HG02981 (cell line): ENCODE measurements around the gene TBXAS1.

Experiments
- ATAC-seq: cut with Tn5 transposase; IDR thresholded peaks from one replicate; pipeline ENCODE4 v1.9.1; 2021; ENCODE audit warnings: mild to moderate bottlenecking, moderate library complexity; ENCODE audit not compliant: unreplicated experiment

The TBXAS1 gene

DNA sequence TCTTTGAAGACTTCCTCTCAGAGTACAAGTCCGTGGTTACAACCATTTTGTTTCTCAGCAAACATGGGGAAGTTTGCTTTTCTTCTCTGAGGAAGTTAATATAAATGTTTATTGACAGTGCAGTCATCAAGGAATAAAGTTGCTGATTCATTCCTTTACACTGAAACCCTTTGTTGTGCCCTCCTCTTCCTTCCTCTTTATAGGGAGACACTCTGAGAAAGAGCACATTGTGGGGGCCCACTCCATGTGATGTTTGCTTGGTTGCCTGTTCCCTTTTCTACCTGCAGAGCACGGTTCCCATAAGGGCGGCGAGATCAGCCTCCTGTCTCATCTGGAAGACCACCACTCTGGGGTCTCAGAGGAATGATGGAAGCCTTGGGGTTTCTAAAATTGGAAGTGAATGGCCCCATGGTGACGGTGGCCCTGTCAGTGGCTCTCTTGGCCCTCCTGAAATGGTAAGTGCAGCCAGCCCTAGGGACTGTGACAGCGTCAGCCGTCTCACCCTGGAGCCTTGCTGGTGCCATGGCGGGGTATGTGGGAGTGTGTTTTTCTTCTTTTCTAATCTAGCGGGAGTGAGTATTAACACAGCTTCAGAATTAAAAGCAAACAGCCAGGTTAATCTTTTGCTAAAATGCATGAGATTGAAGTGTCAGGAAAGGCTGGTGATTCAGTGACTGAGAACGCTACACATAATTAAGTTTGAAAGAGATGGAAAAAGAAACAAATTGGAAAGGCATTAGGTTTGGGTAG is at the start of gene TBXAS1:
TSS of gene TBXAS1 (plus strand) at position 240 of the 750 bp plus-strand sequence. CDS start at position 367, 127 bp downstream.
- peak; percentile 54 for ATAC-seq

DNA sequence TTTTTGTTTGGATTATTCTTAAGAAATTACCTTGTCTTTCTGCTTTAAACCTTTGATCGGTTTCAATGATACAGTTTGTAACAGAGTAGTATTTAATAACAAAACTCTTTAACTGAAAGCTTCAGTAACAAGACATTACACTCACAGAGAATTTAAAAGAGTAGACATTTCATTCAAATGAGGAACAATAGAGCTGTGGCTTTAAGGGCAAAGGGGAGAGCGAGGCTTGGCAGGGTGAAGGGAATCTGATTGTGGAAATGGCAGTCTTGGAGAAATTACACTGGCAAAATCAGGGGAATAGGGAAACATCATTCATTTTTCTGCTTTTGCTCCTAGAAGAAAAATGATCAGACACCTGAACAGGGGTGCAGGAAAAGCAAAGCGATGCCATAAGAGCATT is 46.1 kb upstream of the TBXAS1 start:
- ATAC-seq, result no peak

DNA sequence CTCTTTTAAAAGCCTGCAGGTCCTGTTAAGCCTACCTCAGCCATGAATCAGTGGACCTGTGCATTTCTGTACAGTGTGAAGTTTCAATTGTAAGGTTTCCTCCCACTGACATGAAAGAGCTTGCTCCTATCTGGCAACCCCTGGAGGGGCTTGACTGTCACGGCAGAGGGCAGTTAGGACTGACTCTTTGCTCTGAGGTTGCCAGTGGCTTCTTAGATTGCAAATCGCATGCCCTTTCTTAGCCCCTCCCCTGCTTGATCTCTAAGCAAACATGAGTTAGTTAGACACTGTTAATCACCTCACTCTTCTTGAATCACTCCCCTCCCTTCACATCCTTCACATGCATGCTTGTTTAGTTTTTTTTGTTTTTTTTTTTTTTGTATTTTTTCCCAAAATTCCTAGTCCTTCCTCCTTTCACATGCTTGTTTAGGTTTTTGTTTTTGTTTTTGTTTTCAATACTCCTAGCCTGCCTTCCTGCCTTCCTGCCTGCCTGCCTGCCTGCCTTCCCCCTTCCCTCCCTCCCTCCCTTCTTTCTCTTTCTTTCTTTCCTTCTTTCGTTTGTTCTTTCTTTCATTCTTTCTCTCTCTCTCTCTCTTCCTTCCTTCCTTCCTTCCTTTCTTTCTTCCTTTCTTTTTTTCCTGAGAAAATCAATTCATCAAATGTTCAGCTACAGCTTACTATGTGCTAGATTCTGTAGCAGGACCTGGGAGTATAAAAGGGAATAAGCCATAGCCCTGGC is 45.2 kb upstream of the TBXAS1 start:
- no peak for ATAC-seq

DNA sequence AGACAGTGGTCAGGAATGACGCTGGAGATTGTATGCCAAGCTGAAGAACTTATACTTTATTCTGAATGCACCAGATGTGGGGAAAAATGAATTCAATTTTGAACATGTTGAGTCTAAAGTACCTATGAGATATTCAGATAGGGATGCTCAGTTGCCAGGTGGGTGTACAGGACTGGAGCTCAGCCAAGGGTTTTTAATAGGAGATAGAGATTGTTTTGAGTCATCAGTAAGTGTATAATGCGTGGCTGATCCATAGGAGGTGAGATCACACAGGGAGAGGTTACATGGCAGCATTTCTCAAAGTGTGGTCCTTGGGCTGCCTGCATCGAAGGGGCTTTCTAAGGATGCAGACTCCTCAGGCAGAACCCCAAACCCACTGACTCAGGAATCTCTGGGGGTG is 44.4 kb upstream of the TBXAS1 start:
- ATAC-seq, result no peak

DNA sequence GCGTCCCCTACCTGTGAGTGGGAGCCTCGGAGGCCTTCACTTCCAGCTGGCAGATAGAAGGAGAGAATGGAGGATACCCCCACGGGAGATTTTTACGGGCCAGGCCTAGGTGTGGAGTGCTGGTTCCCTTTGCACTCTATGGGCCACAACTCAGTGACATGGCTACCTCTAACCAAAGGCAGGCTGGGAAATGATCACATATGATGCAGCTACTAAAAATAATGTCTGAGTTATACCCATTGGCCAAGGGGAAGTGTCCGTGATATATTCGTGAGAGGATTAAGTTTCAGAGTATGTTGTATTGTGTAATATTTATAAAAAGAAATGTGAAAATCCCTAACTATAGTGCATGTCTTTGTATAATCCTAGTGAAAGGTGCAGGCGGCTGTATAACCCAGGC is 37.7 kb upstream of the TBXAS1 start:
- ATAC-seq, result no peak

DNA sequence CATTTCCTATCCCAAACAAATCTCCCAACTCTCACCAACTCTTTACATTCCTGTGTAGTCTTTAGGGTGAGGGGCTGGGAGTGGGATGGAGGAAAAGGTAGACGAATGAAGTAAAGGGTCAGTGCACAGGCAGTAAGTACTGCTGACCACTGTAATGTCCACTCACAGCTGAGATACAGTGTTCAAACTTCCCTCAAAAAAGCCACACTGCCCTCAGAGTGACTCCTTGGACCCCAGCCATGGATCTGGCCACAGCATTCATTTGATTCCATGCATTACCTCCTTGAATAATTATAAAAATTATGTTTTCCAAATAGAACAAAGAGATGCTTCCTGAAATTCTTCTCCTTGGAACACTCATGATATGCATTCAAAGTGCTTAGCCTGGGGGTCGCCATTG is 31.5 kb upstream of the TBXAS1 start:
- ATAC-seq, result no peak

DNA sequence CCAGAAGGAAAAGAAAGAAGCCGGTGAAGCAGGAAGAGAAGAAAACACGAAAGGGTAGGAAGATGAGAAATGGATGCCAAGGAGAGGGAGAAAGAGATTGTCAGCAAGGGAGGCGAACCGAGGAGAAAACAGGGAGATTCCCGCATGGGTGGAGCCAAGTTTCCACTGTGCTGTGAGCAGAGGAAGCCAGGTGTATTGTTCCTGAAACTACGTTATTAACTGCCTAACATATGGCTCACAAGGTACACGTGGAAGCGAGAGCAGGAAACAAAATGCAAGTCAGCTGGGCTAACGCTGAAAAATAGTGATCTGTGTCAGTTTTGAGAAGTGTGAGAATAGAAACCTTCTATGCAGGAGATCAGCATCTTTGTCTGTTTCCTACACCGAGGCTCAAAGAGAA is 30.8 kb upstream of the TBXAS1 start:
- ATAC-seq, result no peak

DNA sequence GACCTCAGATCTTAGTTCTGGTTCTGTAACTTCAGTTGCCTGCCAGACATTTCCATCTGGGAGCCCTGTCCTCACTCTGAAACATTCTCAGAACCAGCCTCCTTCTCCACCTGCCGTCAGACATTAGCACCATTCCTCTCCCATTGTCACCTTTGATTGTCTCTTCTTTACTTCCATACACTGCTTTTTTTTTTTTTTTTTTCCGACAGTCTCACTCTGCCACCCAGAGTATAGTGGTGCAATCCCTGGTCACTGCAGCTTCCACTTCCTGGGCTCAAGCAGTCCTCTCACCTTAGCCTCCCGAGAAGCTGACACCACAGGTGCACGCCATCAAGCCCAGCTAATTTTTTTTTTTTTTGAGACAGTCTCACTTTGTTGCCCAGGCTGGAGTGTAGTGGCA is 30.2 kb upstream of the TBXAS1 start:
- ATAC-seq, result no peak

DNA sequence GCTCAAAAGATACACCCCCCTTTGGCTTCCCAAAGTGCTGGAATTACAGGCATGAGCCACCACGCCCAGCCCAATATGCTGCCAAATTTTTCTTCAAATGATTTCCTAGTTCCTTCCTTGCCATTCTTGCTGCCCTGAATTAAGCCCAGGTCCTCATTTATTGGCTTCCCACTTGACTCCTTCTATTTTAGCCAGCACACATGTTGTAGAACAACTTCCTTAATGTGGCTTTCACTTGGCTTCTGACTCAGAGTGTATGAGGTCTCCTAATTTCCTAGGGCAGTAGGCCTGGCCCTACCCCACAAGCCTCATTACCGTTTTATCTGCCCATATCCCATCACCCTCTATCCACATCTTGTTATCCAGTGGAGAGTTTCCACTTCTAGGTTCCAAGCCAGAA is 29.5 kb upstream of the TBXAS1 start:
- ATAC-seq, result no peak

DNA sequence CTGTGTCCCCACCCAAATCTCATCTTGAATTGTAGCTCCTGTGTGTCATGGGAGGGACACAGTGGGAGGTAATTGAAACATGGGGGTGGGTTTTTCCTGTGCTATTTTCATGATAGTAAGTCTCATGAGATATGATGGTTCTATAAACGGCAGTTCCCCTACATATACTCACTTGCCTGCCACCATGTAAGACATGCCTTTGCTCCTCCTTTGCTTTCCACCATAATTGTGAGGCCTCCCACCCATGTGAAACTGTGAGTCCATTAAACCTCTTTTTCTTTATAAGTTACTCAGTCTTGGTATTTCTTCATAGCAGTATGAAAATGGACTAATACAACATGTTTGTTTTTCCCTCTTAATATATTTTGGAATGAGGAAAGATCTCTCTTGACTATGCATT is 24.5 kb upstream of the TBXAS1 start:
- no peak for ATAC-seq

DNA sequence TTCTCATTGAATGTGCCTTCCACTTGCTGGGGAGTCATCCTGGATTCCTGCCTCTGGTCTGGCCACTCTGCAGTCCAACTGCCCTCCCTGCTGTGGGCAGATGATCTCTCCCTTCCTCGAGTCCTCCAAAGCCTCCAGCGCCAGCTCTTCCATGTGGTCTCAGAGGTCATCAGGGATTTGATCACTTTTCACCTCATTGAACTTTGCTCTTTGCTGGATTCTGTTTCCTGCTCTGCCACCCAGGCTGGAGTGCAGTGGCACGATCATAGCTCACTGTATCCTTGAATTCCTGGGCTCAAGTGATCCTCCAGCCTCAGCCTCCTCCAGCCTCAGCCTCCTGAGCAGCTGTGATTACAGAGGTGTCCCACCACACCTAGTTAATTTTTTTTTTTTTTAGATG is 22.1 kb upstream of the TBXAS1 start:
- no peak for ATAC-seq

DNA sequence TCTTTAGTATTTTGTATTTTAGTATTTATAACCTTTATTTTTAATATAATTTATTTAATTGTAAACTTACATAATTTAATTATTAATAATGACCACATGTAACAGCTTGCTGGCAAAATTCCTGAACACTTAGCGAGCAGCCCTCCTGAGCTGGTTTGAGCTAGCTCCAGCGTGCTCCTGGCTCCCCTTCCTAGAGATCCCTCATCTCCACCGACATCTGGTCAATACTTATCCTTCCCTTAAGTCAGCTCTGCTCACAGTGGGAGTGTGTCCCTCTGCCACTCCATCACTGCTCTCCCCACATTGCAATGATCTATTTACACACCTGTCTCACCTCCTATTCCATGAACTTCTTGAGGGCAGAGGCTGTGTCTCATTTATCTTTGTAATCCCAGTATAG is 20.6 kb upstream of the TBXAS1 start:
- no peak for ATAC-seq

DNA sequence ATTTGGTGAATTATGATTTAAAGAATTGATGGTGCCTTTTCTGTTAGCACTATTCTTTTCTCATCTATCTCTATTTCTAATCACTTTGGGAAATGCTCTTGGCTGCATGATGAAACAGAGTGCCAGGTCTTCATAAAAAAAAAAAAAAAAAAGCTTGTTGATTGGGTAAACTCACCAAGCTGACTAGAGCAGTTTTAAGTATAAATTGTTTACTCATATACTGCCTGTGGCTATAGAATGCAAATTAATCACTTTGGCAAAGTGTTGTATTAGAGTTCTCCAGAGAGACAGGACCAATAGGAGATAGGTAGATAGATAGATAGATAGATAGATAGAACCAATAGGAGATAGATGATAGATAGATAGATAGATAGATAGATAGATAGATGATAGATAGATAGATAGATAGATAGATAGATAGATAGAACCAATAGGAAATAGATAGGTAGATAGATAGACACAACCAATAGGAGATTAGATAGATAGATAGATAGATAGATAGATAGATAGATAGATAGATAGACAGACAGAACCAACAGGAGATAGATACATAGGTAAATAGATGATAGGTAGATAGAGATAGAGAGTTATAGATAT is 20.1 kb upstream of the TBXAS1 start:
- no peak for ATAC-seq

DNA sequence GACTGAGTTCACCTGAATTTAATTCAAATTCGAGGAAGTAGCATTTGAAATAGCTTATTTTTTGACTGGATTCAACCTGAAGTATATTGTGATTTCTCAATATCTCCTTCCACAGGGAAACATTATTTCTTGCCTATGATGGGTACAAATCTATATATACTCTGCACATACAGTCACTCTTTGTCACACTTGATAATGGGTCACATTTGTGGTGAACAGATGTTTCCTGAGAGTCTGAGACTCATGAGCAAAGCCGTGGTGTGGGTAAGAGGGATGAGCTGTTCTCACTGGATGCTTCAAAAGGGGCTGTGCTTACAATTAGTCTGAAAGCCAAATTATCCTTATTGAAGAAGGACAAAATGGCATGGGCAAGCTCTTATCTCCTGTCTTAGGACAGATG is 18.0 kb upstream of the TBXAS1 start:
- ATAC-seq, result no peak

DNA sequence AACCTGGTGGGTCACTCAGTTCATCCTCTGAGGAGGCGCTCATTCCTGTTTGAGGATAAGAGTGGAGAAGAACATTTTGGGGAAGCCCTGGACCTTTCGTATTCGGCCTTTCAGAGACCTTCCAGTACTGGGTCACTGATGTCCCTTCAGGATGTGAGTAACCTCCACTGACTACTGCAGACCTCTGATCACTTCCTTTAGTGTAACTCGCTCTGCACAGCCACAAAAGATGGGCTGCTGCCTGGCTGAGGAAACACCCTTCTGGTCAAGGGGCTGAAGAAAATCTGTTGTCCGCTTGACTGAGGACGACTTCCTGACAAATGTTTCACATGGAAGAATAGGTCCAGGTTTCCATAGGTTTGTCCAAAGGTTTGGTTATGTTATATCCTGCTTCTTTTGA is 15.9 kb upstream of the TBXAS1 start:
- no peak for ATAC-seq

DNA sequence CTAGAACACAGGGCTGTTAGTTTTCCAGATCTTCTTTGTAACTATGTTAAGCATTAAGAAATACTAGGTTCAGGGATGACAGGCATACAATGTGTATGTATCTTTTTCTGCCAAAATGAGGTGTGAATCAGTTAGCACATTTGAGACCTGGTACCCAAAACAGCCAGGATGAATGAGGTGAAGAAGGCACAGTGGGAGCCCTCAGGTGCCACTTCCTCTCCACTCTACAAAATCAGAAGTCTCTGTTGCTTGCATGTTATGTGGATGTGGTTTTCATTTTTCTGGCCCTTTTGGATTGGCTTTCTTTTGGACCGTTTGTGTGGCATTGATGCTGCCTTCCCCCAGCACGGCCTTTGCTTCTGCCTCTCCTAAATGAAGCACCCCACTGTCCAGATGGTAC is 15.4 kb upstream of the TBXAS1 start:
- no peak for ATAC-seq

DNA sequence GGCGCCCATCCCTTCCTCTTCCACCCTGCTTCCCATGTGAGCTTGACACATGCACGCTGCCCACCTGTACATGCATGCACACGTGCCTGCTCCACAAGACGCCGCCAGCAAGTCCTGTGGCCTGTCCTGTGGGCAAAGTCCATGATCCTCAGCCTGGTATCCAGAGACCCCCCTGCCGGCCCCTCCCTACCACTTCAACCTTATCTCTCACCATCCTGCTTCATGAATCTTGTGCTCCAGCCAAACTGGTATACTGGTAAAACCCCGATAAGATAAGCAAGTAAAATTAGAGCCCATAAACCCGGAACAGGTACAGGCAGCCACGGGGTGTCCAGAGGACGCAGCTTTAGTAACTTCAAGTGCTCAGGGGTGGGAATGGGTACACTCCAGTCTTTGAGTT is 11.8 kb upstream of the TBXAS1 start:
- ATAC-seq, result no peak

DNA sequence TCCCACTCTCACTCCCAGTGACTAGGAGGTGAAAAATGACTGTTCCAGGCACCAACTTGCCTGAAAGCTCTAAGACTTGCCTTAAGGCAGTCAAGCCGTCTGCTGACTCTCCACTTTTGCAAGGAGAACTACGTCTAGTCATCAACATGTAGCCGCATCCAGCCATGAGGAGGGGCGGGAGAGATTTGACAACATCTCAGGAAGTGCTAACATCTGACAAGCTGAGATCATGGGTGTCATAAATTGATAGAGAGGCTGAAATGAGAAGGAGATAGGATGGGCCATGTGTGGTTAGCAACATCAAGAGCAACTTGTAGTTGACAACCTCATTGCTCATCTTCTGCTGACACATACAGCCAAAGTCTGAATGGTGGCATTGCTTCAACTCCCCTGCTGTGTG is 9.0 kb upstream of the TBXAS1 start:
- ATAC-seq, result no peak

DNA sequence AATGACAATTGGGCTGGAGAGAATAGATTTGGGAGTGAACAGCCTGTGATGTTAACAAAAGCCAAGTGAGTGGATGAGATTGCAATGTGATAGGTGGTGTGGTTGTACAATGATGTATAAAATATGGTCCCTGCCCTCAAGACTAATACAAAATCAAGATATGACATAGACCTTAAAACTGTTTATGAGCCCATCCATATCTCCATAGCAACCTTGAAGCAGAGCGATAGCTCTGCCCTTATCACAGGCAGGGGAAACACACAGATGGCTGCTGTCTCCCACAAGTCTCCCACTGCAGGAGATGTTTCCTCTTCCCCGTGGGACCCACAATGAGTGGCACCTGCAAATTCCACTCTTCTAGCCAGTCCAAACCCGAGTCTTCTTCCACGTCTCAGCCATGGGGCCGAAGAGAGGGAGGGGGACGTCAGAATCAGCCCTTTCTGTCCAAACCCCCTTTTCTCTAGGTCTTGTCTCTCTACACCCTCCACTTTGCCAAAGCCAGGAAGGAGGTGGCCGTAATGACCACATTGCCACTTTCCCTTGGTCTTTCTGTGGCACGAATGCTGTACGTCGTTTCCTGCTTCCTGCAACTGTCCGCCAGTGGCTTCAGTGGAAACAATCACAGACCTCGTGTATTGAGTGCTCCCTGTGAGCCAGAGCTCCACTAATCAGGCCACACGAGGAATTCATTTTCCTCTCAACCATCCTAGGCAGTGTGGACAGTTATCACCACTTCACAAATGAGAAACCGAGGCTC is 7.5 kb upstream of the TBXAS1 start:
- no peak for ATAC-seq

DNA sequence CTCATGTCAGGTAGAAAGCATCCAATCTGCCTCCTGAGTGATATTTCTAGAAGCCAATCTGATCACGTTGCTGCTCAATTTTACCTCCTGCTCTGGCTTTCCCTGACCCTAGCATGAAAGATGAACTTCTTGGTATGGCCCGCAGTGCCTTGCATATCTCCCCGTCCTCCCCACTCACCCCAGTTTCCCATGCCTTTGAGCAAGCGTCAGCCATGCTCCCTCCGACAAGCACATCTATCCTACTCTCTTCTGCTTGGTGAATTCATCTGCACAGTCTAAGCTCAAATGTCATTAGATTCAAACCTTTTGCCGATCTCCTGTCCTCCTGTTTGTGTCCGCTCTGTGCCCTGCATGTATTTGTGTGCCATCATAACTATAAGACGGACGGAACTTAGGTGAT is 6.2 kb upstream of the TBXAS1 start:
- no peak for ATAC-seq

DNA sequence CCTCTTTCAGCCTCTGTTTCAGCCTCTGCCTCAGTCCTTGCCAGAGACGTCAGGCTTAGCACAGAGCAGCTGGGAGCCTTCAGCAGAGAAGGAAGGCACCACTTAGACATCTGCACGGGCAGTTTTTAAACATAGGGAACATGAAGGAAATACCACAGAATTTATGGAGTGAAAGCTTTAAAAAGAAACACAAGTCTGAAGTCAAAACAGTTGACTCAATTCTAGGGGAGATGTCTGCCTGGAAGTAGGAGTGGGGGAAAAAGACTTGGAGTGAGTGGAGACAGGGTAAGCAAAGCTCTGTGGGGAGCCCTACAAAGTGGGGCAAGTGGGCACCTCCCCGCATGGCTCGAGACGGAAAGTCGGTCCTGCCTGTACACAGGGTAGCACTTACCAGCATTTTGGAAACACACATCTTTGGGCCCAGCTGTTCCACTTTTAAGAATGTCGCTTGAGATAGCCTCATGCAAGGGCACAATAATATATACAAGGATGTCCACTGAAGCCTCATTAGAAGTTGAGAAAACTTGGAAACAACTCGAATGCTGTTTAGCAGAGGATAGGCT is 5.0 kb upstream of the TBXAS1 start:
- no peak for ATAC-seq
